CD4-positive, alpha-beta memory T cell (primary cell): ENCODE data around the gene PWWP2B. TPM values are rescaled to one million over a fixed set of nuclear protein-coding genes. Genes with fewer than 3 reads are reported as not detected.

Experiments
- CTCF ChIA-PET: fragments of 350-600 bp; sonication (Branson Sonifier 250); formaldehyde crosslinking; loops from one replicate; lab custom pipeline; 2021; ENCODE audit warnings: inconsistent platforms; ENCODE audit not compliant: partially characterized antibody; lab: Charles Lee
- POLR2A ChIA-PET: fragments of 350-600 bp; sonication (Branson Sonifier 250); formaldehyde crosslinking; loops from one replicate; lab custom pipeline; 2021; ENCODE audit not compliant: partially characterized antibody; lab: Charles Lee
- DNase-seq, 5 donors: peaks; one replicate each; pipeline versions ENCODE4 v3.0.0 to v3.0.0-alpha.2; 2020 to 2022; ENCODE audit warnings: mixed read lengths in 1 of 5
- H3K27ac ChIP-seq: one replicate; pipeline ENCODE4 v1.7.0; 2013; ENCODE audit warnings: low read depth, low read length
- H3K27me3 ChIP-seq: 2 replicates; pipeline ENCODE4 v1.7.0; 2013; ENCODE audit warnings: mild to moderate bottlenecking, low read length, moderate library complexity; ENCODE audit not compliant: insufficient read depth
- H3K36me3 ChIP-seq: 2 replicates; pipeline ENCODE4 v1.7.0; 2013; ENCODE audit warnings: mild to moderate bottlenecking, low read length, moderate library complexity; ENCODE audit not compliant: insufficient read depth
- H3K4me1 ChIP-seq: 2 replicates; pipeline ENCODE4 v1.7.0; 2013; ENCODE audit warnings: mild to moderate bottlenecking, low read length, moderate library complexity; ENCODE audit not compliant: insufficient read depth
- H3K4me3 ChIP-seq, 2 donors: one replicate each; pipeline ENCODE4 v1.7.0; 2013; ENCODE audit warnings: low read length in 2 of 2, mild to moderate bottlenecking in 1 of 2
- H3K9me3 ChIP-seq, 2 donors: one replicate each; pipeline ENCODE4 v1.7.0; 2013; ENCODE audit warnings: low read length in 2 of 2, control low read depth in 1 of 2; ENCODE audit not compliant: control insufficient read depth in 1 of 2
- H3K27ac Mint-ChIP-seq, 7 donors: one replicate each; pipeline ENCODE4 v1.8.0; 2020 to 2021; ENCODE audit warnings: mixed read lengths in 7 of 7, mild to moderate bottlenecking in 6 of 7, inconsistent platforms in 3 of 7, moderate library complexity in 3 of 7
- H3K27me3 Mint-ChIP-seq, 2 donors: one replicate each; pipeline ENCODE4 v1.8.0; 2020 to 2021; ENCODE audit warnings: mixed read lengths in 2 of 2
- H3K36me3 Mint-ChIP-seq, 2 donors: one replicate each; pipeline ENCODE4 v1.8.0; 2020 to 2021; ENCODE audit warnings: mixed read lengths in 2 of 2, inconsistent platforms in 1 of 2, mild to moderate bottlenecking in 1 of 2
- H3K4me1 Mint-ChIP-seq, 4 donors: one replicate each; pipeline ENCODE4 v1.8.0; 2020 to 2021; ENCODE audit warnings: mixed read lengths in 4 of 4, mild to moderate bottlenecking in 1 of 4
- H3K4me3 Mint-ChIP-seq, 8 donors: one replicate each; pipeline ENCODE4 v1.8.0; 2020 to 2021; ENCODE audit warnings: mixed read lengths in 8 of 8, mild to moderate bottlenecking in 7 of 8, moderate library complexity in 6 of 8, inconsistent platforms in 3 of 8
- H3K9me3 Mint-ChIP-seq, 8 donors: one replicate each; pipeline ENCODE4 v1.8.0; 2020 to 2021; ENCODE audit warnings: mixed read lengths in 8 of 8, mild to moderate bottlenecking in 5 of 8, inconsistent platforms in 3 of 8, moderate library complexity in 1 of 8
- intact Hi-C: fragments of 100-400 bp; cut with micrococcal nuclease; formaldehyde crosslinking; loops from one replicate; pipeline ENCODE4 v1.15.1; 2023
- polyA plus RNA-seq, 2 donors: library from polyadenylated mRNA; unstranded; fragments of 300-500 nt; fragmentation: Illumina TruSeq; gene quantifications; one replicate each; pipeline ENCODE4 v1.2.3, GENCODE V29; 2021
- total RNA-seq, 2 experiments: library from RNA; stranded (reverse); gene quantifications; one replicate each; pipeline ENCODE4 v1.2.3, GENCODE V29; 2021

PWWP2B gene
- total and polyA plus RNA-seq, 4 experiments from 2014 or later, result 0.92 to 9.9 (median 6.3) TPM

- intact Hi-C loops, result no loop called here
- Mint-ChIP-seq H3K36me3 (no peaks in the 10 kb centered on the region), H3K4me3 (no peak overlapping the region), H3K9me3 (no peaks in the 10 kb centered on the region), H3K27ac (peak overlapping the region in 3 of 7 donors; percentile 19 to 81 (median 77)), H3K4me1 (no peaks in the 10 kb centered on the region), H3K27me3 (no peaks in the 10 kb centered on the region)
- Histone ChIP-seq H3K9me3 (no peaks in the 10 kb centered on the region), H3K36me3 (no peaks in the 10 kb centered on the region), H3K27ac (no peak overlapping the region), H3K27me3 (no peaks in the 10 kb centered on the region), H3K4me1 (no peaks in the 10 kb centered on the region), H3K4me3 (no peak overlapping the region)
- DNase-seq, result peak in 4 of 5 donors; percentile 57 to 68 (median 60)
- CTCF ChIA-PET, result interaction anchor here (1.0 to 6.0 kb wide), 11 partner anchors 12 to 190 kb away, joined by 3 to 26 read pairs (median 4); no protein-coding TSS in a partner anchor
- POLR2A ChIA-PET, result no interaction called here
These were observed 61.7 kb downstream of the PWWP2B start for GRCh38 chr10:132458586-132459300.

- H3K4me1 ChIP-seq, result no peaks in the 10 kb centered on the region
- ChIA-PET POLR2A (no interaction called here), CTCF (interaction anchor here (0.7 to 6.0 kb wide), 14 partner anchors 12 to 189 kb away, joined by 3 to 26 read pairs (median 4); no protein-coding TSS in a partner anchor)
- H3K27me3 ChIP-seq, result no peaks in the 10 kb centered on the region
- no peak overlapping the region for H3K27ac ChIP-seq
- H3K27ac Mint-ChIP-seq, result peak overlapping the region in 1 of 7 donors; percentile 55
- H3K9me3 Mint-ChIP-seq, result no peaks in the 10 kb centered on the region
- no peaks in the 10 kb centered on the region for H3K27me3 Mint-ChIP-seq
- H3K36me3 Mint-ChIP-seq, result no peaks in the 10 kb centered on the region
- no peaks in the 10 kb centered on the region for H3K4me1 Mint-ChIP-seq
- no peak for DNase-seq
- H3K4me3 ChIP-seq, result no peak overlapping the region
- H3K9me3 ChIP-seq, result no peaks in the 10 kb centered on the region
- H3K4me3 Mint-ChIP-seq, result no peak overlapping the region
- no peaks in the 10 kb centered on the region for H3K36me3 ChIP-seq
- intact Hi-C loops, result no loop called here
These were observed 62.5 kb downstream of the PWWP2B start for GRCh38 chr10:132459301-132460003.

GRCh38 chr10:132460071-132460470 is 63.1 kb downstream of the PWWP2B start:
- no peaks in the 10 kb centered on the region for H3K4me1 Mint-ChIP-seq
- no peaks in the 10 kb centered on the region for H3K27me3 Mint-ChIP-seq
- no peak for DNase-seq
- ChIA-PET POLR2A (no interaction called here), CTCF (interaction anchor here (0.7 to 6.0 kb wide), 13 partner anchors 47 to 183 kb away, joined by 3 to 26 read pairs (median 4); no protein-coding TSS in a partner anchor)
- Histone ChIP-seq H3K36me3 (no peaks in the 10 kb centered on the region), H3K4me1 (no peaks in the 10 kb centered on the region), H3K9me3 (no peaks in the 10 kb centered on the region), H3K27ac (no peak overlapping the region), H3K27me3 (no peaks in the 10 kb centered on the region), H3K4me3 (no peak overlapping the region)
- H3K36me3 Mint-ChIP-seq, result no peaks in the 10 kb centered on the region
- H3K27ac Mint-ChIP-seq, result no peak overlapping the region
- H3K4me3 Mint-ChIP-seq, result no peak overlapping the region
- intact Hi-C loops, result no loop called here
- H3K9me3 Mint-ChIP-seq, result no peaks in the 10 kb centered on the region

DNA sequence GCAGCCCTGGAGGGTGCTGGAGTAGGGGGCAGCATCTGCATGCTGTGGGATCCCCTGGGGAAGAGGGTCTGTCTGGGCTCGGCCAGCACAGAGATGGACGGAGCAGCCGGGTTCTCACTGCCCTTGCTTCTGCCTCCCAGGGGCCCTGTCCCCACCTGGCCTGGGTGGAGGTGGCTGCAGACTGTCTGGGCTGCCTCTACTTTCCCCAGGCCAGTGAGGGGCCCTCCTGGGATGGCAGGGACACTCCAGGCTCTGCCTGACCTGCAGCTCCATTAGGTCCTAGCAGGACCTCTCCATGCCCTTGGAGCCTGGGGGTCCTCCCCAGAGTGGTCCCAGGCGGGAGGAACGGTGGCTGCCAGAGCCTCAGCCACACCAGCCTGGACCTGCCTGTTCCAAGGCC is 63.7 kb downstream of the PWWP2B start:
- Mint-ChIP-seq H3K27ac (no peak overlapping the region), H3K9me3 (no peaks in the 10 kb centered on the region), H3K36me3 (no peaks in the 10 kb centered on the region), H3K27me3 (no peaks in the 10 kb centered on the region), H3K4me1 (no peaks in the 10 kb centered on the region), H3K4me3 (no peak overlapping the region)
- Histone ChIP-seq H3K4me1 (no peaks in the 10 kb centered on the region), H3K4me3 (no peak overlapping the region), H3K27ac (no peak overlapping the region), H3K36me3 (no peaks in the 10 kb centered on the region), H3K9me3 (no peaks in the 10 kb centered on the region), H3K27me3 (no peaks in the 10 kb centered on the region)
- DNase-seq, result no peak
- intact Hi-C loops, result no loop called here
- ChIA-PET CTCF (interaction anchor here (0.8 to 6.0 kb wide), 5 partner anchors 67 to 183 kb away, joined by 3 to 26 read pairs (median 6); no protein-coding TSS in a partner anchor), POLR2A (no interaction called here)

DNA sequence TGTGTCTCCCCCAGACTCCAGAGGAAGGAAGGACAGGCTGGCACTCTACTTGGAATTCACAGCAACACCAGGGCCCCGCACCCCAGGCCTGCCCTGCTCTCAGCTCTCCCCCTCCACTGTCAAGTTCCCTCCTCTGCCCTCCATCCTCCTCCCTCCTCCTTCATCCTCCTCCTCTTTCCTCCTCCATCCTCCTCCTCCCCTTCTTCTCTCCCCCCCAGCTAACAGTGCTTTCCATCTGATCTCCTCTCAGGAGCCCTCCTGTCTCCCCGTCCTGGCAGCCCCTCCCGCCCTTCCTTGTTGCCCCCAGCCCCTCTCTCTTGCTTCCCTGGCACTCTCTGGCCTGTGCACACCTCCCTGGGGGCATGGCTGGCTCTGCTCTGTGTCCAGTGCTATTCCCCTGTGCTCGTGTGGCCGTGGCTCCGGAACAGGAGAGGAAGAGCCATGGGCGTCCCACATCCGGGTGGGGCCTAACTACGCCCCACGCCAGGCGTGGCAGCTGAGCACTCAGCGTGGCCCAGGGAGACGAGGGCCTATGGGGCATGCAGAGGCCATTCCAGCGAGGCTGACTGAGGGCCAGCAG is 64.2 kb downstream of the PWWP2B start:
- intact Hi-C loops, result no loop called here
- no peaks in the 10 kb centered on the region for H3K27me3 ChIP-seq
- H3K36me3 ChIP-seq, result no peaks in the 10 kb centered on the region
- POLR2A ChIA-PET, result no interaction called here
- DNase-seq, result no peak
- H3K27me3 Mint-ChIP-seq, result no peaks in the 10 kb centered on the region
- no peaks in the 10 kb centered on the region for H3K36me3 Mint-ChIP-seq
- H3K27ac ChIP-seq, result no peak overlapping the region
- H3K9me3 Mint-ChIP-seq, result no peaks in the 10 kb centered on the region
- no peak overlapping the region for H3K4me3 Mint-ChIP-seq
- H3K4me3 ChIP-seq, result no peak overlapping the region
- H3K4me1 Mint-ChIP-seq, result no peaks in the 10 kb centered on the region
- no peaks in the 10 kb centered on the region for H3K4me1 ChIP-seq
- H3K27ac Mint-ChIP-seq, result no peak overlapping the region
- CTCF ChIA-PET, result interaction anchor here (1.0 to 6.0 kb wide), 3 partner anchors 68 to 182 kb away, joined by 3 to 26 read pairs (median 9); no protein-coding TSS in a partner anchor
- H3K9me3 ChIP-seq, result no peaks in the 10 kb centered on the region

DNA sequence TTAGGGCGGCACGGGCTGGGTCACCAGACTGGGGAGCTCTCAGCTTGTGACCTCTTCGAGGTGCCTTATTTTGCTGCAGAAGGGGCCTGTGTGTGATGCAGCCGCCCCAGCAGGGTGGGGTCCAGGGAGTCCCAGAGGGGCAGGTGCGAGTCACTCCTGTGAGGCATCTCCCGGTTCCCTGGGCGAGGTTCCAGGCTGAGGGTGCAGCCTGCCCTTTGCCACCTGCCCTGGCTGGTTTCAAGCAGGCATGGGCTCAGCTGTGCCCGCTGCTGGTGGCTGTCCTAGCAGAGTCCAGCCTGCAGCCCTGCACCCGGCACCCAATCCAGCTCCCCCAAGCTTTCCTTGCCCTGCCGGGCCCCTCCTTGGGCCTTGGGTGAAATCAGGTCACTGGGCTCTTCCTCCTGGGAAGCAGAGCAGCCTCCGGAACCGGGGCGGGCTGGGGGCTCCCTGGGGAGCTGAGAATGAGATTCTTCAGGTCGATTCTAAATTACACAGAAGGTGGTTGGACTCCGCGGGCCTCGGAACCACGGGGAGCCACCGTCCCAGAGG is 64.8 kb downstream of the PWWP2B start:
- no peaks in the 10 kb centered on the region for H3K36me3 Mint-ChIP-seq
- H3K4me1 ChIP-seq, result no peaks in the 10 kb centered on the region
- DNase-seq, result no peak
- no peaks in the 10 kb centered on the region for H3K27me3 Mint-ChIP-seq
- no peaks in the 10 kb centered on the region for H3K36me3 ChIP-seq
- no peak overlapping the region for H3K4me3 Mint-ChIP-seq
- H3K9me3 ChIP-seq, result no peaks in the 10 kb centered on the region
- no peaks in the 10 kb centered on the region for H3K9me3 Mint-ChIP-seq
- no peaks in the 10 kb centered on the region for H3K4me1 Mint-ChIP-seq
- H3K27me3 ChIP-seq, result no peaks in the 10 kb centered on the region
- intact Hi-C loops, result no loop called here
- no peak overlapping the region for H3K4me3 ChIP-seq
- no peak overlapping the region for H3K27ac Mint-ChIP-seq
- POLR2A ChIA-PET, result no interaction called here
- CTCF ChIA-PET, result interaction anchor here (0.8 to 6.0 kb wide), 2 partner anchors 174 to 177 kb away, joined by 3 to 26 read pairs; no protein-coding TSS in a partner anchor
- H3K27ac ChIP-seq, result no peak overlapping the region
